ENCODE measurements around the gene B2M.
"Not testable (repeated sequence)": the region's sequence is repeated elsewhere in the genome, so short reads cannot be mapped to it uniquely, and the experiment has no call there.

B2M gene

GRCh38 chr15:44694416-44694815 lies 16.9 kb upstream of the B2M start:
- no peak overlapping the region for H3K4me3 ChIP-seq
- H3K9ac ChIP-seq = no peak overlapping the region
- no peak overlapping the region for H3K4me2 ChIP-seq
- no peaks in the 10 kb centered on the region for H4K20me1 ChIP-seq
- TF ChIP-seq Cebpa-rat (IDR thresholded peaks at IDR 0.05) = no peak
- no peaks in the 10 kb centered on the region for H3K36me3 ChIP-seq
- no peak overlapping the region for H3K27ac ChIP-seq
- peaks cover 0 to 5% (median 3%) of the 10 kb centered on the region in 11 experiments; a peak in 5 of 22 replicates for H3K9me3 ChIP-seq (replicated peaks in 1 of 11)
- H3K4me1 ChIP-seq = peaks cover 0 to 26% (median 0%) of the 10 kb centered on the region in 10 experiments; a peak in 8 of 20 replicates
- H3K27me3 ChIP-seq = no peaks in the 10 kb centered on the region

GRCh38 chr15:44695294-44695693 lies 16.0 kb upstream of the B2M start:
- Histone ChIP-seq H3K9ac (no peak overlapping the region), H3K27me3 (no peaks in the 10 kb centered on the region), H3K4me1 (peaks cover 0 to 28% (median 0%) of the 10 kb centered on the region in 10 experiments; a peak in 8 of 20 replicates), H3K36me3 (no peaks in the 10 kb centered on the region), H3K4me3 (no peak overlapping the region), H3K27ac (no peak overlapping the region), H4K20me1 (no peaks in the 10 kb centered on the region), H3K4me2 (no peak overlapping the region), H3K9me3 (replicated peaks in 1 of 11) (peaks cover 0 to 13% (median 7%) of the 10 kb centered on the region in 11 experiments; a peak in 16 of 22 replicates)
- TF ChIP-seq Cebpa-rat (IDR thresholded peaks at IDR 0.05) = no peak

- Histone ChIP-seq H3K4me3 (no peak overlapping the region), H3K9ac (no peak overlapping the region), H3K9me3 (replicated peaks in 1 of 11) (peaks cover 9 to 30% (median 24%) of the 10 kb centered on the region in 11 experiments; a peak in 21 of 22 replicates), H3K4me2 (peak overlapping the region in 2 of 11 experiments; percentile 68 to 81; a peak in 2 of 22 replicates), H3K27ac (no peak overlapping the region; a peak in 1 of 22 replicates), H4K20me1 (no peaks in the 10 kb centered on the region), H3K27me3 (no peaks in the 10 kb centered on the region), H3K4me1 (peaks cover 0 to 28% (median 0%) of the 10 kb centered on the region in 10 experiments; a peak in 5 of 20 replicates), H3K36me3 (no peaks in the 10 kb centered on the region)
- TF ChIP-seq Cebpa-rat (IDR thresholded peaks at IDR 0.05) = no peak
Measured at GRCh38 chr15:44697014-44697413, 14.3 kb upstream of the B2M start.

GRCh38 chr15:44698641-44699040 lies 12.7 kb upstream of the B2M start:
- no peak for TF ChIP-seq Cebpa-rat (IDR thresholded peaks at IDR 0.05)
- H3K27ac ChIP-seq = peak overlapping the region in 2 of 11 experiments; percentile 7 to 43; a peak in 4 of 22 replicates
- H3K9ac ChIP-seq = no peak overlapping the region
- H3K36me3 ChIP-seq = no peaks in the 10 kb centered on the region
- peaks cover 26 to 45% (median 38%) of the 10 kb centered on the region in 11 experiments for H3K9me3 ChIP-seq (replicated peaks in 1 of 11)
- H3K4me1 ChIP-seq = peaks cover 0 to 28% (median 0%) of the 10 kb centered on the region in 10 experiments; a peak in 5 of 20 replicates
- H3K27me3 ChIP-seq = no peaks in the 10 kb centered on the region
- H4K20me1 ChIP-seq = no peaks in the 10 kb centered on the region
- no peak overlapping the region for H3K4me3 ChIP-seq
- H3K4me2 ChIP-seq = peak overlapping the region in 2 of 11 experiments; percentile 42 to 81; a peak in 4 of 22 replicates

- H4K20me1 ChIP-seq, H3K9ac ChIP-seq, H3K27me3 ChIP-seq, H3K27ac ChIP-seq, H3K4me2 ChIP-seq, H3K4me3 ChIP-seq, H3K36me3 ChIP-seq: not testable (repeated sequence)
- peaks cover 0 to 28% (median 0%) of the 10 kb centered on the region in 10 experiments; a peak in 5 of 20 replicates for H3K4me1 ChIP-seq
- peaks cover 41 to 65% (median 58%) of the 10 kb centered on the region in 11 experiments for H3K9me3 ChIP-seq (replicated peaks in 1 of 11)
Measured at GRCh38 chr15:44700676-44701075, 10.6 kb upstream of the B2M start.

GRCh38 chr15:44705986-44706385 lies 5.3 kb upstream of the B2M start:
- H3K27ac ChIP-seq = no peak overlapping the region
- peaks cover 6 to 14% (median 10%) of the 10 kb centered on the region in 10 experiments for H3K4me1 ChIP-seq
- H3K36me3 ChIP-seq = peaks cover 0 to 15% (median 0%) of the 10 kb centered on the region in 11 experiments; a peak in 6 of 22 replicates
- no peak for TF ChIP-seq Cebpa-rat (IDR thresholded peaks at IDR 0.05)
- H4K20me1 ChIP-seq = no peaks in the 10 kb centered on the region
- H3K9me3 ChIP-seq (replicated peaks in 1 of 11) = peaks cover 35 to 57% (median 49%) of the 10 kb centered on the region in 11 experiments
- no peak overlapping the region for H3K9ac ChIP-seq
- H3K4me3 ChIP-seq = no peak overlapping the region
- H3K4me2 ChIP-seq = no peak overlapping the region
- no peaks in the 10 kb centered on the region for H3K27me3 ChIP-seq

GRCh38 chr15:44706401-44706800 lies 4.9 kb upstream of the B2M start:
- H3K9ac ChIP-seq = no peak overlapping the region
- peaks cover 0 to 15% (median 0%) of the 10 kb centered on the region in 11 experiments; a peak in 6 of 22 replicates for H3K36me3 ChIP-seq
- H4K20me1 ChIP-seq = peaks cover 0 to under 1% (median 0%) of the 10 kb centered on the region in 11 experiments; a peak in 5 of 22 replicates
- no peaks in the 10 kb centered on the region for H3K27me3 ChIP-seq
- no peak overlapping the region for H3K4me3 ChIP-seq
- peaks cover 33 to 53% (median 45%) of the 10 kb centered on the region in 11 experiments for H3K9me3 ChIP-seq (replicated peaks in 1 of 11)
- H3K4me1 ChIP-seq = peaks cover 6 to 14% (median 10%) of the 10 kb centered on the region in 10 experiments
- H3K27ac ChIP-seq = no peak overlapping the region
- H3K4me2 ChIP-seq = no peak overlapping the region
- no peak for TF ChIP-seq Cebpa-rat (IDR thresholded peaks at IDR 0.05)

- H3K27ac ChIP-seq = no peak overlapping the region
- H3K9ac ChIP-seq = no peak overlapping the region
- H3K36me3 ChIP-seq = peaks cover 0 to 15% (median 0%) of the 10 kb centered on the region in 11 experiments; a peak in 6 of 22 replicates
- H3K4me1 ChIP-seq = peaks cover 6 to 14% (median 10%) of the 10 kb centered on the region in 10 experiments
- peaks cover 26 to 46% (median 38%) of the 10 kb centered on the region in 11 experiments for H3K9me3 ChIP-seq (replicated peaks in 1 of 11)
- no peak overlapping the region for H3K4me2 ChIP-seq
- H3K4me3 ChIP-seq = no peak overlapping the region
- no peak for TF ChIP-seq Cebpa-rat (IDR thresholded peaks at IDR 0.05)
- H4K20me1 ChIP-seq = peaks cover 5 to 7% (median 6%) of the 10 kb centered on the region in 11 experiments; a peak in 20 of 22 replicates
- no peaks in the 10 kb centered on the region for H3K27me3 ChIP-seq
Measured at GRCh38 chr15:44706946-44707636, 4.2 kb upstream of the B2M start.
